MM.1S (cell line): ENCODE measurements around the gene MID1.

Experiments
- CTCF ChIP-seq: fragments of 300-600 bp; sonication (generic); IDR thresholded peaks from 2 replicates; pipeline ENCODE4 v1.5.1; 2016; ENCODE audit warnings: antibody characterized with exemption, low read length, mixed read lengths
- EZH2 ChIP-seq: fragments of 300-600 bp; sonication (generic); optimal IDR thresholded peaks from 2 replicates; pipeline ENCODE3; 2017; ENCODE audit warnings: low read depth, mild to moderate bottlenecking, antibody characterized with exemption, low read length, mixed read lengths
- EZH2phosphoT487 ChIP-seq: fragments of 300-600 bp; sonication (generic); IDR thresholded peaks from 2 replicates; pipeline ENCODE4 v1.6.1; 2018; ENCODE audit warnings: antibody characterized with exemption, low read length

- TF ChIP-seq CTCF: no peak
- no peak for TF ChIP-seq EZH2phosphoT487
- no peak for TF ChIP-seq EZH2
Measured at GRCh38 chrX:10482708-10483107, 137.7 kb downstream of the MID1 start.
